Measurements from ENCODE around the gene PTPN14. TPM values are rescaled to one million over a fixed set of nuclear protein-coding genes. Genes with fewer than 3 reads are reported as not detected.
"Not testable (repeated sequence)": the region's sequence is repeated elsewhere in the genome, so short reads cannot be mapped to it uniquely, and the experiment has no call there.

Gene PTPN14
- total RNA-seq, 1 experiment from 2014 or later, result 42.8 TPM

DNA sequence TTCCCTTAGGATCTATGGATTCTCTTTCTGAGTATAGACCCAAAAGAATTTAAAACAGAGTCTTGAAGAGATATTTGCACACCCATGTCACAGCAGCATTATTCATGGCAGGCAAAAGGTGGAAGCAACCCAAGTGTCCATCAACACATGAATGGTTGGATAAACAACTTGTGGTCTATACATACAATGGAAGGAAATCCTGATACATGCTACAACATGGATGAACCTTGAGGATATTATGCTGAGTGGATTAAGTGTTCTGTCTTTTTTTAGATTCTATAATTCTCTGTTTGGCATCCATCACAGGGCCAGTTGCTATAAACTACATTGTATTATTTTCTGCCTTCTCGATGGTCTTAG lies 39.8 kb downstream of the PTPN14 start:
- no peak for DNase-seq (ENCODE audit: low spot score)

GRCh38 chr1:214510914-214511638 lies 40.3 kb downstream of the PTPN14 start:
- DNase-seq (ENCODE audit: low spot score), result no peak

- DNase-seq (ENCODE audit: low spot score), result no peak
These were observed 40.9 kb downstream of the PTPN14 start for GRCh38 chr1:214510477-214510876.

- DNase-seq (ENCODE audit: low spot score), result not testable (repeated sequence)
These were observed 41.8 kb downstream of the PTPN14 start for GRCh38 chr1:214509622-214510021.

- peak; percentile 21 for DNase-seq (ENCODE audit: low spot score)
These were observed 44.4 kb downstream of the PTPN14 start for GRCh38 chr1:214506972-214507431.

DNA sequence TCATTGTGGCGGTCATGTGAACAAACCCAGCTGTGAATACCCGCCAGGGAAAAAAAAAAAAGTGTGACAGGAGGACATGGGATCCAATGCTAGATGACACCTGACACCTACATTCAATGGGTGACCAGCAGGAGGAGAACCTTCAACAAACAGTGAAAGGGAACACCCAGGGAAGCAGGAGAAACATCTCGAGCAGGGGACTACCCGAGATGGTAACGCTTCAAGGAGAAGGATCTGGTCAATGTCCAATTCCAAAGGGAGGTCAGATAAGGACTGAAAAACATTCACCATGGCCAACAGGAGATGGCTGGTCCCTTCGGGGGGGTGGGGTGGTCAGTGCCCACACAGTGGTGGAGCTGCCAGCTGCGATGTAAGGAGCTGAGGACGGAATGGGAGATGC lies 46.3 kb downstream of the PTPN14 start:
- no peak for DNase-seq (ENCODE audit: low spot score)

- no peak for DNase-seq (ENCODE audit: low spot score)
These were observed 47.1 kb downstream of the PTPN14 start for GRCh38 chr1:214504330-214504729.

- no peak for DNase-seq (ENCODE audit: low spot score)
These were observed 47.8 kb downstream of the PTPN14 start for GRCh38 chr1:214503553-214503952.

DNA sequence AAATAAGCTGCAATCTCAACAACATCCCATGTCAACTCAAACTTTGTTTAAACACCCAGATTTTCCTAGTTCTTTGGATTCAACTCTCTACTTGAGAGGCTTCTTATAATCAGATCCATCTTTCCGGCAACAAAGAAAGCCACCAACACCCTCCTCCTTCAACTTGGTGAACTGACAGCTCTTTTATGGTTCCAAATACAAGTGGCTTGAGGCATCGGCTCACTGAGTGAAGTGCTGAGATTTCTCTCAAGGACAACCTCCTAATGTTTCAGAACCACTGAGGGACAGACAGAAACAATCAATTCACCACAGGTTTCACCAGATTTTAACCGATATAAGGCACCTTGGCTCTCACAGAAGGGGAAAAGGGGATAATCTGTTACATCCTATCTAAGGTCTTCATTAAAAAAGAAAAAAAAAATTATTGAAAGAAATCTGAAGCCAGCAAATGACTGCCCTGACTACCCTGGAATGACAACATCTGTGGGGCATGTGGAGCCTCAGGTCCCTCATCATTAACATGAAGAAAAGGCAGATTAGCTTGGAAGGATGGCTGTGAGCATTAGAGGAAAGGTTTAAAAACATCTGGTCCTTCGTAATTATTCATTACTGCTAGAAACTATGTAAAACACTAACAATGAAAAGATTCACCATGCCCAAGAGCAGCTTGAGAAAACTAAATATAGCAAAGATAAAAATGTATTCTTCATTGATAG lies 50.9 kb downstream of the PTPN14 start:
- no peak for DNase-seq (ENCODE audit: low spot score)

- no peak for DNase-seq (ENCODE audit: low spot score)
These were observed 51.7 kb downstream of the PTPN14 start for GRCh38 chr1:214499732-214500131.

DNA sequence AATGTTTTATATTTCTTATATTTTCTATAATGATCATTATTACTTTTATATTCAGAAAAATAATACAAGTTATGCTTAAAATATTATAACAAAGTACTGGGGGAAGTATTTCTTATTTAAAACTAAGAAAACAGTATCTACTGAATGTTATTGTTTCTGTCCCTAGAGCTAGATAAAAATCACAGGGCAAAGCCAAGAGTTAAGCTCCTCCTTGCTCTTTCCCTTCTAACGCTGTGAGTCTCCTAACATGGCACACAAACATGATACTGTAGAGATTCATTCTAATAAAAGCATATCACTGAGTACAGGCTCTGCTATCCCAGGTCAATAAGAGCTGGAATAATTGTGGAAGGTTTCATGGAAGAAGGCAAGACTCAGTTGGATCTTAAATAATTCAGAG lies 53.4 kb downstream of the PTPN14 start:
- DNase-seq (ENCODE audit: low spot score), result no peak

- no peak for DNase-seq (ENCODE audit: low spot score)
These were observed 55.3 kb downstream of the PTPN14 start for GRCh38 chr1:214496126-214496525.

DNA sequence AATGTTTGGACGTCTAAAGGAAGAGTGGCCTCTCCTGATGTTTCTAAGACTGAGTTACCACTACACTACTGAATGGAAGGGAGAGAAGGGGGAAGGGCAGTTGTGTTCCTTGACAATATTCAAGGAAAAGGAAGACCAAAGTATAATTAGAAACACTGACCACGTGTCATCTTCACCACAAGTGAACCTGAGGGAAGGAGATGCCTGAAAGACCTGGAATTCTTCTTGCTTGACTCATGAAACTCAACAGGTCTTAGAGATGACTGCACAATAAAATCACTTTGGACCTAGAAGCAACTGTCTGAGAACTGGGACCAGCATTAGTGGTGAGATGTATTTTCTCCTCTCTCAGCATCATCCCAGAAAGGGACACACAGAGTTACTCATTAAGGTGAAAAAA lies 56.7 kb downstream of the PTPN14 start:
- peak; percentile 81 for DNase-seq (ENCODE audit: low spot score)

DNA sequence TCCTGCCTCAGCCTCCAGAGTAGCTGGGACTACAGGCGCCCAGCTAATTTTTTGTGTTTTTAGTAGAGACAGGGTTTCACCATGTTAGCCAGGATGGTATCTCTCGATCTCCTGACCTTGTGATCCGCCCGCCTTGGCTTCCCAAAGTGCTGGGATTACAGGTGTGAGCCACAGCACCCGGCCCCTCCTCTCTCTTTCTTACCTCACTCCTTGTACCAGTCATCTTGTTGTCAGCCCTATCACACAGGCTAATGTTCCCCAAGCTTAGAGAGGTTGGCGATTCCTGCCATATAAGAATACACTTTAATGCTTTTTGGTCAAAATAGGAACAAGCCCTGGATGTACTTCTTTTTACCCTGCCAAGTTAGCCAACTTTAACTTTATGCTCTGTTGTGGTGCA lies 57.2 kb downstream of the PTPN14 start:
- not testable (repeated sequence) for DNase-seq (ENCODE audit: low spot score)

DNA sequence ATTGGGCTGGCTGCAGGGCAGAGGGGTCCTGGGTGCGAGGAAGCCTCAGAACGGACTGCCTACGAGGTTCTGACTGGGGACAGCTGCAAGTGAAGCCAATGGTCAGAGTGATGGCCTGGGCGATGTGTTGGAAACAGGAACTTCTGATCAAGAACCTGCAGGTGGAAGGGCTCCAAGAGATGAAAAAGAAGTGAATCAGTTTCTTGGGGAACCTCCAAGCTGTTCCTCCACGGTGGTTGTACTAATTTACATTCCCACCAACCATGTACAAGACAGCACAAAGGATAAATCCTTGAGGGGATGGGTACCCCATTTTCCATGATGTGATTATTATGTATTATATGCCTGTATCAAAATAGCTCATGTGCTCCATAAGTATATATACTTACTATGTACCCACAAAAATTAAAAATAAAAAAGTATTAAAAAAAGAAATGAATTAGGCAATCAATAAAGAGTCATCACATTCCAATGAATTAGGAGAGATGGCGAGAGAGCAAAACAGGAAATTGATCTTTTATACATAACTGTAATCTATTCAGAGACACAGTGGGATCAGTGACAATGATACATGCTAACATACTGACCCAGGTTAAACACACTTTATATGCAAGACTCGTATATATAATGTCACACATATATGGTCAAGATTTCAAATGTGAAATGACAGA lies 58.1 kb downstream of the PTPN14 start:
- DNase-seq (ENCODE audit: low spot score), result no peak

- DNase-seq (ENCODE audit: low spot score), result no peak
These were observed 58.9 kb downstream of the PTPN14 start for GRCh38 chr1:214492401-214493075.

DNA sequence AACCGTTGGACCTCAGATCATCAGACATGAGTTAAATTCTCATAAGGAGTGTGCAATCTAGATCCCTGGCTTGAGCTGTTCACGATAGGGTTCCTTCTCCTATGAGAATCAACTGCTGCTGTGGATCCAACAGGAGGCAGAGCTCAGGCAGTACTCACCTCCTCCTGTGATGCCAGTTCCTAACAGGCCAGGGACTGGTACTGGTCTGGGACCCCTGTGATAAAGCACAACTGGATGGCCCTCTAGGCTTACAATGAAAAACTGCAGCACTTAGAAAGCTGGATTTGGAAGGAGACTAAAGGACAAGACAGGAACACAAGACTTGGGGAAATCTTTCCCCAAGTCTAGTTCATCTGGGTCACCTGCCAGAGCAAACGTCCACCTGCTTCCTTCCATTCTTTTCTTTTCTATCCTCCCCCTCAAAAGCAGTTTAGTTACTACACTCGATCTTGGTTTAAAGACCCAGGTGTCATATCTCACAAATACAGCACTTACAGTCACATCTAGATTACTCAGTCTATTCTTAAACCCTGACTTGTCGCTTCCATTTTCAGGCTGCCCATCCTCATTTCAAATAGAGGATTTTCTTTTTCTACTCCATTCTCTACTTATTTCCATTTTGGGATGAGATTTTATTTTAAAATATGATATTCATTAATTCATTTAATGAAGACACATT lies 59.8 kb downstream of the PTPN14 start:
- DNase-seq (ENCODE audit: low spot score), result no peak

- DNase-seq (ENCODE audit: low spot score), result no peak
These were observed 66.3 kb downstream of the PTPN14 start for GRCh38 chr1:214485151-214485550.

DNA sequence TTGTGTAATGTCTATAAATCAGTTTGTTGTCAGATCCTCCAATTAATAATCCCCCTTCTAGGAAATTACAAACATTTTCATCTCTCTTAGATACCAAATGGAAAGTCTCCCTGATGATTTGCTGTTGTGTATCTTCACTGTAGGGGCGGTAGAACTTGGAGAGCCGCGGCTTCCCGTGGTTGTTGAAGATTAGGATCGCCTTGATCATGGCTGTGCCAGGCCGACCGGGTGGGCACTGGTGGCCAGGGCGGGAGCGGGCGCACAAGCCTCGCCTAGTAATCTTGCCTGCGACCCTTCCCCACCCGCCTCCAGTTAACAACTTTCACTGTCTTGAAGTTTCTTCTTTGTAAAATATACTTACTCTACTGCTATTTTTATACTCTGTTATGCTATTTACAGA lies 68.2 kb downstream of the PTPN14 start:
- not testable (repeated sequence) for DNase-seq (ENCODE audit: low spot score)

DNA sequence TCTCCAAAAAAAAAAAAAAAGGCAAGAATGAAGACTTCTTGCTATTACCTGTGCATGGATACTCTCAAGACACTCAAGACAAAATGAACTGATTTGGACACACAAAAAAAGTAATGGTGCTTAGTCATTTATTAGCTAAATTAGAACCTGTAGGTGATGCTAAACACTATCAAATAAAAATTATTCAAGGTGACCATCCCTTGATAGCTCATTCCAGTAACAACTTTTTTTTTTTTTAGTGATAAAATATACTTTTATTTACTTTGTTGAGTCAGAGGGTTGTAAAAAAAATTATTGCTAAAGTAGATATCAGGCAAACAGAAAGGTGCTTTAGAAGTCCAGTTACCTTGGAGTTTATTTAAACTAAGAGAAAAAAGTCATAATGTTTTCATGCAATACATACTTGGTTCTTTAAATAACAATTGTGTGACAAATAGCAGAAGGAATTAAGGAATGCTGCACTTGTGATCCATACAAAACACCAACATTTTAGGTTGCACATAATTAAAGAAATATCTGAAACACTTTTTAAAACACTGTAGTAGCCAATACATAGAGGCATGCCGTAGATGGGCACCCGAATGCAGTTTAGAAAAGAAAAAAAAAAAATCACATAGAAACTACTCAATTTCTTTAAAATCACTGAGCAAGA lies 69.3 kb downstream of the PTPN14 start:
- not testable (repeated sequence) for DNase-seq (ENCODE audit: low spot score)

All from A172 (cell line).